Osteoblast (primary cell): ENCODE measurements around the gene CNTNAP4. TPM values are rescaled to one million over a fixed set of nuclear protein-coding genes. Genes with fewer than 3 reads are reported as not detected.

Experiments
- DNase-seq: peaks from one replicate; pipeline ENCODE4 v3.0.0; 2011; ENCODE audit warnings: low spot score, mixed read lengths; ENCODE audit not compliant: insufficient read length; ENCODE audit errors: missing footprints
- H2AFZ ChIP-seq: 2 replicates; pipeline ENCODE4 v1.6.0; 2011; ENCODE audit warnings: mild to moderate bottlenecking, low read length
- H3K27ac ChIP-seq: 2 replicates; pipeline ENCODE4 v1.5.1; 2011; ENCODE audit warnings: mild to moderate bottlenecking, low read depth, low read length, moderate library complexity
- H3K27me3 ChIP-seq: 2 replicates; pipeline ENCODE4 v1.6.0; 2012; ENCODE audit warnings: mild to moderate bottlenecking, control low read depth, inconsistent platforms, low read length, moderate library complexity; ENCODE audit not compliant: insufficient read depth
- H3K36me3 ChIP-seq: 2 replicates; pipeline ENCODE4 v1.5.1; 2011; ENCODE audit warnings: mild to moderate bottlenecking, low read length, control low read depth, moderate library complexity; ENCODE audit not compliant: insufficient read depth
- H3K4me1 ChIP-seq: 2 replicates; pipeline ENCODE4 v1.5.1; 2011; ENCODE audit warnings: mild to moderate bottlenecking, low read length, control low read depth, moderate library complexity; ENCODE audit not compliant: insufficient read depth
- H3K4me2 ChIP-seq: 2 replicates; pipeline ENCODE4 v1.6.0; 2011; ENCODE audit warnings: mild to moderate bottlenecking, low read length; ENCODE audit not compliant: insufficient read depth
- H3K4me3 ChIP-seq: fragments of 200-600 bp; sonication (generic); 3 replicates; pipeline ENCODE4 v1.5.1; 2012; ENCODE audit warnings: mild to moderate bottlenecking, low read length, inconsistent platforms; ENCODE audit not compliant: insufficient read depth
- H3K79me2 ChIP-seq: 2 replicates; pipeline ENCODE4 v1.6.0; 2012; ENCODE audit warnings: mild to moderate bottlenecking, low read length, control low read depth, inconsistent platforms; ENCODE audit not compliant: insufficient read depth
- H3K9me3 ChIP-seq: 2 replicates; pipeline ENCODE4 v1.5.1; 2011; ENCODE audit warnings: low read depth, low read length, control low read depth
- H4K20me1 ChIP-seq: 2 replicates; pipeline ENCODE4 v1.6.0; 2012; ENCODE audit warnings: mild to moderate bottlenecking, low read length, control low read depth; ENCODE audit not compliant: insufficient read depth
- CTCF ChIP-seq: IDR thresholded peaks from 2 replicates; pipeline ENCODE4 v1.5.1; 2011; ENCODE audit warnings: mild to moderate bottlenecking, low read depth, low read length, moderate library complexity; ENCODE audit errors: extremely low read depth
- total RNA-seq: library from RNA; depleted of rRNA; stranded (reverse); fragments of >200 nt; gene quantifications from 2 replicates; pipeline ENCODE4 v1.2.3, GENCODE V29; 2012

The CNTNAP4 gene
- total RNA-seq, 1 donor: under 0.01 TPM

DNA sequence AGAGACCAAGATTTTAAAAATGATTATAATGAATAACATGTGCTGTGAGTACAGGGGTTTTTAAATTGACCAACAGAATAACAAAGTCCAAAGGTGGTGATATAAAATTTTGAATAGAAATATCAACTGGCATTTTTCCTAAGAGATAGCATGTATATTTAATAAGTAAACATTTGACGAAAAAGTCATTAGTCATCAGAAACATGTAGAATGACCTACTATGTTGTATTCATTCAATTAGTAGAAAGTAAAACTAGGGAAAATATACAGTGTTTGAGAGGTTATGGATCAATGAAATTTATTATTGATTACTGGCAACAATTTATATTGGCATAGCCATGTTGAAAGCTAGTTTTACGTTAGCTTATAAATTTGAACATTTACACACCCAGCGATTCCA is 30.6 kb upstream of the CNTNAP4 start:
- TF ChIP-seq CTCF: no peak
- Histone ChIP-seq H3K27me3 (no peaks in the 10 kb centered on the region), H3K4me3 (no peak overlapping the region), H3K9me3 (no peaks in the 10 kb centered on the region), H3K4me2 (no peak overlapping the region), H3K79me2 (no peaks in the 10 kb centered on the region), H2AFZ (no peak overlapping the region), H3K36me3 (no peaks in the 10 kb centered on the region), H3K4me1 (no peaks in the 10 kb centered on the region), H4K20me1 (no peaks in the 10 kb centered on the region), H3K27ac (no peak overlapping the region)
- no peak for DNase-seq

- H3K36me3 ChIP-seq: no peaks in the 10 kb centered on the region
- H3K9me3 ChIP-seq: no peaks in the 10 kb centered on the region
- no peaks in the 10 kb centered on the region for H3K4me1 ChIP-seq
- TF ChIP-seq CTCF: peak; percentile 27
- no peaks in the 10 kb centered on the region for H4K20me1 ChIP-seq
- no peak overlapping the region for H3K4me3 ChIP-seq
- no peak overlapping the region for H2AFZ ChIP-seq
- no peak for DNase-seq
- H3K4me2 ChIP-seq: no peak overlapping the region
- no peak overlapping the region for H3K27ac ChIP-seq
- no peaks in the 10 kb centered on the region for H3K79me2 ChIP-seq
- H3K27me3 ChIP-seq: no peaks in the 10 kb centered on the region
Observed at GRCh38 chr16:76265434-76266045, 11.7 kb upstream of the CNTNAP4 start.

DNA sequence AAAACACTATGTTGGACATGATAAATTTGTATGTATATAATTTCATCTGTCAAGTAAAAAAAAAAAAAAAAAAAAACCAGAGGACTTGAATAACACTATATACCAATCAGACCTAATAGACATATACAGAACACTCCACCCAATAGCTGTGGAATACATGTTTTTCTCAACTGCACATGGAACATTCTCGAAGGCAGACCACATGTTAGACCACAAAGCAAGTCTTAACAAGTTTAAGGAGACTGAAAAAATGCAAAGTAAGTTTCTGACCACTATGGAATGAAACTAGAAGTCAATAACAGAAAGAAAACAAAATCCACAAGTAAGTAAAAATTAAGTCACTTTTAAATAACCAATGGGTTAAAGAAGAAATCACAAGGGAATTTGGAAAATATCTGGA is 8.4 kb upstream of the CNTNAP4 start:
- Histone ChIP-seq H3K4me3 (no peak overlapping the region), H3K36me3 (no peaks in the 10 kb centered on the region), H2AFZ (no peak overlapping the region), H3K9me3 (no peaks in the 10 kb centered on the region), H3K4me1 (no peaks in the 10 kb centered on the region), H3K27ac (no peak overlapping the region), H4K20me1 (no peaks in the 10 kb centered on the region), H3K79me2 (no peaks in the 10 kb centered on the region), H3K4me2 (no peak overlapping the region), H3K27me3 (no peaks in the 10 kb centered on the region)
- DNase-seq: no peak
- no peak for TF ChIP-seq CTCF

DNA sequence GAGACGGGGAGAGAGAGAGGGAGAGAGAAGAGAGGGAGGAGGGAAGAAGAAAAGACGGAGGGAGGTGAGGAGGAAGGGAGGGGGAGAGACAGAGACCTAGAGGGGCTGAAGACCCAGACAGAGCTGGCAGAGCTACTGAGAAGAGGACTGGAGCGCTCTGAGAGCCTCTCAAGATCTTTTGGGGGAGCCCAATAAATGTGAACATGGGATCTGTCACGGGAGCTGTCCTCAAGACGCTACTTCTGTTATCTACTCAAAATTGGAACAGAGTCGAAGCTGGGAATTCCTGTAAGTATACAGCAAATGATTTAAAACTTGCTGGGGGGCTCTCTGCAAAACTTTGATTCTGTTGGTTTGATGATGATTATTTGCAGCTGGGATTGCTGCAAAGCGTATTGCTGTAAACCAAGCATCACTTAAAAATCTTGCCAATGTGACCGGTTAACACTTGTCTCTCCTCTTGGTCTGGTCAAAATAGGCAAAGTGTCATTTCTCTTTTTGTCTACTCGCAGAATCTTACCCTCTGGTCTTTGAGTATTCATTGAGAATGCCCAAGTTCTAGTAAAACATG is 344 bp downstream of the CNTNAP4 start:
- TF ChIP-seq CTCF: no peak
- H2AFZ ChIP-seq: no peak overlapping the region
- no peak overlapping the region for H3K4me2 ChIP-seq
- no peaks in the 10 kb centered on the region for H4K20me1 ChIP-seq
- no peaks in the 10 kb centered on the region for H3K79me2 ChIP-seq
- no peak overlapping the region for H3K27ac ChIP-seq
- DNase-seq: no peak
- no peaks in the 10 kb centered on the region for H3K36me3 ChIP-seq
- no peak overlapping the region for H3K4me3 ChIP-seq
- no peaks in the 10 kb centered on the region for H3K4me1 ChIP-seq
- H3K9me3 ChIP-seq: no peaks in the 10 kb centered on the region
- no peaks in the 10 kb centered on the region for H3K27me3 ChIP-seq
